Stimulated activated CD4-positive, alpha-beta T cell treated with anti-CD3 and anti-CD28 coated beads, Interleukin-4, amount 100 ng/mL, for 1 hour (primary cell): ENCODE data around the gene LSAMP.

Experiments
- DNase-seq: peaks from one replicate; pipeline ENCODE4 v3.0.0-alpha.2; 2020

LSAMP gene

DNA sequence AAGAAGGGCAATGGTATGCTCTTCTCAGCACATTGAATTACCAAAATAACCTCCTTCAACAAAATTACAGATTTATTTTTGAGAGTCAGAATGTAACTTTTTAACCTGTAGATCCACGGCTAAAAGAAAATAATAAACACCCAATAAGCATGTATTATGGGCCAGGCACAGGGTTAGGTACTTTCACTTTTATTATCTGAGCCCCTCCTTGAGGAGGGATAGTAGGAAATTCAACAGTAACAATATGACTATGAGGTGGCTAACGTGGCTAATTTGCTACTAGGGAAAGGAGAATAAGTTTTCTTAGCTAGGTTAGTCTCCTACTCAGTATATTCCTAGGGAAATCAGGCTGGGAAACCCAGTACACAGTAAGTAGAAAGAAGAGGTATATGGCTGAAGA is 515.1 kb downstream of the LSAMP start:
- no peak for DNase-seq

DNA sequence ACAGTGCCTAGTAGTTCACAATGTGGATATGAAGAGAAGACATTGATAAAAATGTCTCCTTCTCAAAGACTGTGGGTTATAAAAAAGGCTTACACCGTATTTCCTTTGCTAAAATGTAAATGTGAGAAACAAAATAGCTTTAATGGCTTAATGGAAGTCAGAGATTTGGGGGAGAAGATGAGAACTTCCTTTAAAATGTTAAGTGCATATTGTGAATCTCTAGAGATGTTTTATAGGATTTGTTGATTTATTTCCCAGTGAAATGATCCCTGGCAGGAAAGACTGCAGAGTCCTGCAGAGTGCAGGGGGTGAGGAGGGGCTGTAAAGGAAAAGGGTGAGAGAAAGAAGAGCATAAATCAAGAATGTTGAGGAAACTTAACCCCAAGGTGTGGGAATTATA is 516.9 kb downstream of the LSAMP start:
- no peak for DNase-seq

DNA sequence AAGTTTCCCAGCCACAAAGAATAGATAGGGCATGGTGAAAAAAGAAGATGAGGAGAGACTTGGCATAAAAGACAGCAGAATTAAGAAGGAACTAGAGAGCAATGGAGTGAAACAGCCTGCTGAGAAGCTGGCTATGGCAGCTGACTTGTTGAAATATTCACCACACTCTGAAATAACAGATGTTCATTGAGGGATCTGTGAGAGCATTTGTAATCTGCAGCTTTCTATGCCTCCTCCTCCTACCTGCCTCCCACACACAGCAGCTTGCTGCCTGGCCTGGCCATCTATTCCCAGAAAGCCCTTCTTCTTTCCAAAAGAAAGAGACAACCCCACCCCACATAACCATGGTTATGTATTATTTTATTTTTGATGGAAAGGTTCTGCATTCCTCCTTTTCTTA is 518.1 kb downstream of the LSAMP start:
- no peak for DNase-seq

DNA sequence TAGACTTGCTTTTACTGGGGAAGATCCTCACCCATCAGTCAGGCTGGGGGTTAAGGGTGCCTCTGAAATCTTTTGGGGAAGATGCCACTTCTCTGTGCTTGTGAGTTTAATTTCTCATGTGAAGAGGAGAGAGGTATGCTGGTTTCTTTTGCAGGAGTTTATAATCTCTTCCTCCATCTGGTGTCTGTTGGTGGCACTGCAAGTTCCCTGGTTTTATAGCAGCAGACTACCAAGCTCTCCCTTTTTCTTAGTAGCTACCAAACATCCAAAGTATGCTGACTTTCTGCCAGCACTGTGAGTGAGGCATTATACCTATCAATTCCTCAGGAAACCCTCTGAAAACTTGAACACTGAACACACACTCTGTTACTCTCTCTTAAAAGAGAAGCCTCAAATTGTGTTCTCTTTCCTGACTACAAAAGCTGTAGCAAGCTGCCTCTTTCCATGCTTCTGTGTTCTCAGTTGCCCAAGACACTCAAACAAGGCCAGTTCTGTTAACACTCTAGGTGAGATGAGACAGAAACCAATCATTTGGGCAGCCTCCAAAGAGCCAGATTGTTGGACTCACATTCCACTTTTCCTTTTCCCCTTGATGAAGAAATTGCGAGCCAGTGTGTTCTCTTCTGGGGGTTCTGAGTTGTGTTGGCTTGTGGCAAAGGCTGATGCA is 522.5 kb downstream of the LSAMP start:
- DNase-seq: no peak

DNA sequence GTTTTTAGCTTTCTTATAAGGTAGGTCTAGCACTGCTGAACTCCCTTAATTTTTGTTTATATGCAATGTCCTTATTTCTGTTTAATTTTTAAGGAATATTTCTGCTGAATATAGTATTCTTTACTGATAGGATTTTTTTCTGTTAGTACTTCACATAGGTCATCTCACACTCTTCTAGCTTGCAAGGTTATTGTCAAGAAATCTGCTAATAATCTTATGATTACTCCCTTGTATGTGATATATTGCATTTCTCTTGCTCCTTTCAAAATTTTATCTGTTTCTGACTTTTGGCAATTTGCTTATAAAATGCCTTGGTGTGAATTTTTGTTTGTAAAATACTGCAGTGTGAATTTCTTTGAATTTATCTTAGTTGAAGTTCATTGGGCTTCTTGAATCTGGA is 523.6 kb downstream of the LSAMP start:
- no peak for DNase-seq

DNA sequence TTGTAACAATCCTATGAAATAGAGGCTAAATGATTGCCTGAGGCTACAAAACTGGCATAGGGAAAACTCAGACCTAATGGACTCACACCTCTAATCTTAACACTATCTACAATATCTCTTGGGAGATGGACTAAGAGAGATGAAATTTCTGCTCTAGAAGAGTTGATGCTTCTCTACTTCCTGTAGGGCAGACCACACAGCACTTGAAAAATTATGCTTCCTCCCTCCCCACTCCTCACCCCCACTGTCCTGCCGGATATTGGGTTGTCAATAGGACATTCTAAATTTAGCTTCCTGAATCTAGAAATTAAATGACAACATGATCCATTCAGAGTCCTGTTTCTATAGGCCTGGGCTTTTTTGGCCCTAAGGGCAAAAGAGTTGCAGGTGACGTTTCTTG is 526.4 kb downstream of the LSAMP start:
- no peak for DNase-seq

DNA sequence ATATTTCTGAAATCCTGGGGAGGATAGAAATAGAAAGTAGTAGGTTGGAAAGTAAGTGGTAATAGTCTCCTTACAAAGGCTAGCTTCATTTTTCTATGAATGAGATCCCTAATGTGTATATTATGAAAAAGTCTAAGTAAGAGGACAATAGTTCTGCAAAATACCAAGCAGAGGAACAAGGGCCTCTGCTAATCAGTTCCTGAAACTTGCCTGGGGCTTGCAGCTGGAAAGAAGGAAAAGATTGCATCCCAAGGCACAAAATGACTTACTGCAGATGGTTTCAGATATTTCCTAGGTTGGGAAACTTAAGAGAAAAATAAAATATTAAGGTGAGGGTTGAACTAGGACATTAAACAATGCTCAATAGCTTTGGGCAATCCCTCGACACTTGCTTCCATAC is 528.4 kb downstream of the LSAMP start:
- DNase-seq: no peak

DNA sequence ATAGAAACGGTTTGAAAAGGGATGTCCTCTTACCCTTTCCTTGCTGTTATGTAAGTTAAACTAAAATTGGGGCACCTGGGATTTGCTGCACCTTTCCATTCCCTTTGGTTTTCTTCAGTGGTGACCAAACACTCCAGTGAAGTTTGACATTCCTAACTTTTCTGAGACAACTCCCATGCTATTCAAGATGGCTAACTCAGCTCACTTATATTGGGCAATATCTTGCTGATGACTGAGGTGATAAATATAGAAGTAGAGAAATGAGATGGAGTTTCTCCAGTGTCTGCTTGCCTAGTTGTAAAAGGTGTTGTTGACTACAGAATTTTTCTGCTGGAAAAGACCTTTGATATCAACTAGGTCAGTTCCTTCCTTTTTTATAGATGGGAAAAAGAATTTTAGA is 530.2 kb downstream of the LSAMP start:
- no peak for DNase-seq

DNA sequence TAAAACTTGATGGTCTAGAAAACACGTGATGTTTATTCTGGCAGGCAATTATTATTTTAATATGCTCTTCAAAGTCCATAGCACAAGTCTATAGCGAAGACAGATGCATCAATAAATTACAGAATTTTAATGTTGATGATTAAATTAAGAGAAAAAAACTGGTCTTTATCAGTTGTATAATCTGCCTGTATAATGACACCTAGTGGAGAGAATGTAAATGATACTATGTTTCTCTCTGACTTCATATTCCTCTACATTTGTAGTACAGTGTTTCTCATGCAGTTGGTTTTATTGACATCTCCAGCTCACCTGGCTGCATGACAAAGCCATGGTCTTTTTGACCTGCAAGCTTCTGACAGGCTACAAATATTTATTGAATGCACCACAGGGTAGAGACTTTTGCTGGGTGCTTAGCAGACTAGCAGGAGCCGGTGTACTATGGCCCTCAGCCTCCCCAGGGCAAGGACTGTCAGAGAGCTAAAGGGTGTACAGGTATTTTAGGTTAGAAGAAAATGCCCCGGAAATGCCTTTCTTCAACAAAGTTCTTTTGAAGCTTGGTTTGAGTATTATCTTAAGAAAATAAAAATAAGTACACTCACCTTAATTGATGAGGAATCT is 532.1 kb downstream of the LSAMP start:
- no peak for DNase-seq

DNA sequence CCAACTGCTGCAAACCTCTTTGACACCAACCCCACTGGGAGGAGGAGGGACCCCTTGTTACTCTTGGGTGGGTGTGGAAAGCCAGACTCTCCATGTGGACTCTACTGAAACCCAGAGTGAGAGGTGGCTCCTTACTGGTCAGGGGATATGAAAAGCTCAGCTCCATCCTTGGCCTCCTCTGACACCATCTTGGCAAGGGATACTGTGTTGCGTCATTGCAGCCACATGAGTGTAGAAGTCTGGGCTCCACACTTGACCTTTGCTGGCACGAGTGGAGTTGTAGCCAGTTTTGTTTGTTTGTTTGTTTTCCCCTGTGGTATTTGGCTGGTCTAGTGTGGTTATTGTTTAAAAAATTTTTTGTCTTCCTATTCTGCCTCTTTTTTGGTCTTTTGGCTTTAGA is 532.9 kb downstream of the LSAMP start:
- no peak for DNase-seq

DNA sequence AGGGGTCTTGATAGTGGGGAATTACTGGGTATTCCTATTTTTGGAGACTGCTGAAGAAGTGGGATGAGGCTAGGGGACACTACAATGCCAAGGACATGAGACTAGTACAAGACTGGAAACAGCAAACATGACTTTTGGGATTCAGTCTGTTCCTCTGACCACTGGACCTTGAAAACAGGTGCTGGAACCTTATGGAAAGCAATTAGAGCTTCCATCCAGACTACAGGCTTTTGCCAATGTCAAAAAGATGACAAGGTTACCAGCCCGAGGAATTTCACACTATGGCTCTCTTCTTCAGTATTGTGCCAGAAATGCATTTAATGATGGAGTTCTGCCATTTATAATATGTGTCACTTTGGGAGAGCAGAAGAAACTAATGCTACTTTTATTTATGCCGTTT is 539.4 kb downstream of the LSAMP start:
- no peak for DNase-seq

DNA sequence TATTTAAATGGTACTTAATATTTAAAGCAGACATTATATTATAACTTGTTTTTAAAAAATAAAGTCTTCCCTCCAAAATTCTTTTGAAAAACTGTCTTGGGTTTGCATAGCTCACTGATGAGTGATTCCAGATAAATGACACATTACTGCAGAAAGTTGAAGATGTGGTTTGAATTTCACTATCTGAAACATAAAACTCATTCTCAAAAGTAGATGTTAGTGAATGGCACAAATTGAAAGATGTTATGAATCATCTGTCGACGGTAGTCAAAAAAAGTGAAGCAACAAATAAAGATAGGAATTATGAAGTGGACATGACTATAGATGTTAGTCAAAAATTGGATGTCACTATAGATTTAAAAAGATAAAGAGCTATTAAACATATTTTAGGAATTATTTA is 541.4 kb downstream of the LSAMP start:
- no peak for DNase-seq

DNA sequence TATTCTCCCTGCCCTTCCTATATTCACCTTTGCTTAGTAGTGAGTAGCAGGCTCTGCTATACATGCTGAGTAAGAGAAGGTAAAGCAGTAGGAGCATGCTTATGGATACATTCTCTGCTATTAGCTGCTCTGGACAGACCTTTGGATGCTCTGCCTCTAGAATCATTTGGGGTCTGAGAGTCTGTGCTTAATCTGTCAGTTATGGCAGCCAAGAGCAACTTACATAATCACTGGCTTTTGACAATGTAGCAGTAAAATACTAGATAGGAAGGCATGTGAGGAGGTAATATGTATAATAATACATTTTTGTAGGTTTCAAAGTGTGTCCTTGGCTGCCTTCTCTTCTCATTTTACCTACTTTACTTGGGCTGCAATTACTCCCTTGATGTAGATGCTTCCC is 544.3 kb downstream of the LSAMP start:
- no peak for DNase-seq

DNA sequence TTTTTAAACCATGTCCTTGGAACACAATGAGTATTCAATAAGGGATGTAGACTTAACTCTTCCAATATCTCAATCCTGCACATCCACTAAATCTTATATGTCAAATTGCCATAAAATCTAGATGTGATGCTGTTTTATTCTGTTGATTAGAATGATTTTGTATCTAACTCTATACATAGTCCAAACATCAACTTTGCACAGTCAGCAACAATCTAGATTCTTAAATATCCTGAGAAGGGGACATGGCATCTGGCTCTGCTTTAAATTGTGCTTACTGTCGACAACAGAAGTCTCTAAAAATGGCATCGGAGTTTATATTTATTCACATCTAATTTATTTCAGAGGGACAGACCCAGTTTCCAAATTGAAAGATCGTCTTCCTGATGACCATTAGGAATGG is 545.8 kb downstream of the LSAMP start:
- no peak for DNase-seq

DNA sequence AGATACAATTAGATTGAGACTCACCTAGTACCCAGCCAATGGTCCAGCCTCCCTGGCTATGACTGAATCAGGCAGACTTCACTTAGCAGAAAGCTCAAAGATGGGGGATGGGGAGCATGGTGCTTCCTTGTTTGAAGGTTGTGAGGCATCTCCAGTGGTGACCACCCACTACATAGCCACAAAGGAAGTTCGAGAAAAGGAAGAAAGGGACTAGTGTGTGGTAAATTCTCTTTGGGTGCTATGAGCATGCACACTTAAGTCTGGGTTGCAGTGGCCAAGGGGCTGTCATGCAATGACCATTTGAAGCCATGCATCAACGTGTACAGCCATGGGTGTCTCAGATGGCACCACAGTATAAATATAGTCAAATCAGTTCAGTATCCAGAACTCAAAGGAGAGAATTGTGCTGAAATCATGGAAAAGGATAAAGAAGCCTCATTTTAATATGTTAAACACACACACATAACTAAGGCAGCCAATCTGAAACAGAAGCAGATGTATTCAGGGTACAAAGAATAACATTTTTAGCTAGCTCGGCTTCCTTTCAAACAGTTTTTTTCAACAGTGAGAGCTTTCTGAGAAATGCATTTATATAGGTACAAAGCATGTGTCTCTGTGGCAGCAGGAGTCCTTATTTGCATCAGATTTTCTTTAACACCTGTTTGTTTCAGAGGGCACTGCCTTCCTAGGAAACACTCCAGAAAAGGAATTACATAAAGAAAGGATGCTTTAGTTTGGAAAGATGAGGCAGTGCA is 546.5 kb downstream of the LSAMP start:
- DNase-seq: no peak

DNA sequence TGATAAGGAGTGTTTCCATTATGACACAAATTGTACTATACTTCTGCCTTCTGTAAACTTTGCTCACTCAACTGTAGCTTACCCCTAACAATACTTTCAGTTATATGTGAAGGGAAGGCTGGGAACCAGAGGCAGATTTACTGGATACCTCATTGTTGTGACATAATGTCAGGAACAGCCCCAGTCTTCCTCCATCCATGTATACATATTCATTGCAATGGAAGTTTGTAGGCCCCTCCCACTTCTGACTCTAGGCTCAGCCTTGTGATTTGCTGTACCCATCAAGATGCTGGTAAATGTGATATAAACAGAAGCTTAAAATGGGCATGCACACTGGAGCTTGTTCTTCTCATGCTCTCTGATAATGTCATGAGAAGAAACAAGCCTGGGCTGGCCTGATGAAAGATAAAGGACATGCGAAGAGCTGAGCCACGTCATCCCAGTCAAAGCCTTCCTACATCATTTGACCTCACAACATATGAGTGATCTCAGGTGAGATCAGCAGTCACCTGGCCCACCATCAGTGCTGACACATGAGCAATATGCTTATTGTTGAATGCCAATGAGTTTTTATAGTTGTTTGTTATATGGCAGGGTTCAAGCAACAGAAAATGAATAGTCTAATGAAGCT is 554.2 kb downstream of the LSAMP start:
- DNase-seq: no peak

DNA sequence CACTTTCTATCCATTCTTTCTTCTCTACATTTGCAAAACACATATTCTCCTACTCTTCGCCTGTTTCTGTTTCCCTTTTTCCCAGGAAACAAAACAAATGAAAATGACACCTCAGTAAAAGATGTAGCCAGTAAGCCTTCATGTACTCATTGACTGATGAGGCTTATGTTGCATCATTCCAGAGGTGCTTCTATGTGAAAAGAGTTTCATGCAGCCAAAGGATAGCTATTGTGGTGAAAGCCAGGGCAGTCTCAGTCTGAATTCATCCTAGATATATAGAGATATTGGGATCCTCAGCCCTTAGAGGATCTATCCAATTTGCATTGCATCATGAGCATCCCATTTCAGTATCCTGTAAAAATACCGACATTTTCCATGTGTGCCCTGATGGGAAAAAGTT is 554.7 kb downstream of the LSAMP start:
- no peak for DNase-seq

DNA sequence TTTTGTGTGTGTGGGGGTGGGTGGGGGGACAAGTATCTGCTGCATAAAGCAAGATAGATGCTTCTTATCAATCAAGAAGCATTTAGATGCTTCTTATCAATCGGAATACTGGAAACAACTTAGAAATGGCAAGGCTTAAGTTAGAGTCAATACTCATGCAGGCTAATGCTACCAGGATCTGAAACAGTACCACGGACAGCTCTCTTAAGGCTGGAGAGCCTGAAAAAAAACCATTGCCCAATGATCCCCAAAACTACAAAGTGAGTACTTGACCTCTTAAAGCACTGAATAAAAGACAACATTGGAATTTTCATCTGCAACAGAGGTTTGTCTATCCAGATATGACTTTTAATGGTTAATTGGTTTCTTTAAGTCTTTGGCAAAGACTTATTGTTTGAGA is 559.7 kb downstream of the LSAMP start:
- no peak for DNase-seq

DNA sequence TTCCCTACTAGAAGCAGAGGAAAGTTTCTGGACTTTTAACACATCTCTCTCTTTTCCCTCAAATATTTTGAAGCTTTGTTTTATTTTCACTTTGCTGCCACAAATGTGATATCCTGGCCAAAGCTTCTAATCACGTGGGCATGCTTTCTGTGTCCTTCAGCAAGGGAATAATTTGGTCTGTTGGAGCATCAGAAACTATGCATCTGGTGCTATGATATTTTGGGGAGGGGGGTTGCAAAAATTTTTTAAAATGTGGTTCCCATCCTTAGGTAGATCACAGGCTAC is 567.7 kb downstream of the LSAMP start:
- DNase-seq: no peak

DNA sequence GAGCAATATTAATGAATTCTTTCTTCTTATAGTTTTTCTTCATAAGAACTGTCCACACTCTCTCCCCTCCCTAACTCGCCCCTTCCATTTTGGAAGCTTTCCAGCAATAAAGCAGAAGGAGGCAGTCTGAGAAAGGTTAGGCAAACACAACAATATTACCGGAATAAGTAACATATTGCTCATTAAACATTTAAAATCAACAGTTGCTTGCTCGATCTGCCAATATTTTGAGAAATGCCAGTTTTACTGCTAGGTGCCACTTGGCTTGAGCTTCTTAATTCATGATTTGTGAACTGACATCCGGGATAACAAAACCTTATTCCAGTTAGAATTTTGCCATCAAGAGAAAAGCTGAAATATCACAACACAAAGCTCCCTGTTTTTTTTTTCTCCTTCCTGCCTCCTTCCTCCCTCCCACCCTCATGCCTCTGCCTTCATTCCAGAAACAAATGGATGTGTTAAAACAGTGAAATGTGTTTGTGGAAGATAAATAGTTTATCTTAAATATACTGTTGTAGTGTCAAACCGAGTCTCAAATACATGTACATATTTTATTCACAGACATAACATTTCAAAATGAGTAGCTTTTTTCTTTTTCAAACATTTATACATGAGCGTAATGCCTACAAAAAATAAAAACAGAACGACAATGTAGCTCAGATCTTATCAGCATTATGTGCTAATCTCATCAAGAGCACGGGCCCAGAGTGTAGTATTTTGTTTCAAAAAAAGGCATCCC is 568.2 kb downstream of the LSAMP start:
- DNase-seq: no peak

DNA sequence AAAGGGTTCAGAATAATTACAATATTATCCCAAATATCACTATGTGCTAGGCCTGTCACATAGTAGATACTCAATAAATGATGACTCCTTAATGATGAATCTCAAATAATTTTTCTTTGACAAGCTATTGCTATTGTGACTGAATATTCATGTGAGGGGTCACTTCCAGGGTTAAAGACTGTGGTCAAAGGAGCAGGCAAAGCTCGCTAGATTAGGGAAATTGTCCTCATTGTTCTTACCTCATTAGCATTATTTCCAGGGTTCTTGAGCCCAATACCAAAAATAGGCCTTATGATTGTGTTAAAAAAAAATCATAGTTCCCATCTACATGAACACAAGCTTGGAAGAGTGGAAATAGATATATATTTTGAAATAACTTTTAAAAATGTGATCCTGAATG is 569.8 kb downstream of the LSAMP start:
- DNase-seq: no peak

DNA sequence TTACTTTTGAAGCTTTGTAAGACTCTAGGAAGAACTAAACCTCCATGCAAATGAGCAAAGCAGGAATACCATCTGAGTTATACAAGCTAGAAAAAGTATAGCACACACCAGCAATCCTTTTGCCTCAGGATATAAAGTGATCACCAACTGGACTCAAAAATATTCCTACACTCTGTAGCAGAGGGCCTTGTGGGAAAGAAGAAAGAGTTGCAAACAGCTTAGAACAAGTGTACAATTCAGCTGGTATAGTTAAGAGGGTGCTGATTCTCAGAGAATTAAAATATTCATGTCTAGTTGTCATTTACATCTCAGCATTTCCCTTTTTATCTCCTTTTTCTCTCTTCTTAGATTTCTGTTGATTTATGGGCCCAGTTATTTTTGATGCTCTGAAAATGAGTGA is 573.6 kb downstream of the LSAMP start:
- DNase-seq: no peak

DNA sequence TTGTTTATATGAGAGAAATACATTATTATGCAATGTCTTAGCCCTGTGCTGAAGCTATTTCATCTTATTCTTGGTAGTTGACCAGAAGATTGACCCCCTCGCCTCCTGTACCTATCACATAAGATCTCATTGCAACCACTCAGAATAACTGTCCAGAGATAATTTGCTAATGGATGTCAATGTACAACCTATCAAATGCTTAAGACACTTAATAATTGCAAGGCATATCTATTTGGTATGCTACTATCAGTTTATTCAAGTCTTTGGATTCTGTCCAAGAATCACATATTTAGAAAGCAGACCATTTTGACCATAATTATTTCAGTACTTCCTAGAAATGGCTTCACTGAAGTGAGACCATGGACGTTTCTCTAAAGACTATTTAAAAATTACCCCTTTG is 580.4 kb downstream of the LSAMP start:
- no peak for DNase-seq

DNA sequence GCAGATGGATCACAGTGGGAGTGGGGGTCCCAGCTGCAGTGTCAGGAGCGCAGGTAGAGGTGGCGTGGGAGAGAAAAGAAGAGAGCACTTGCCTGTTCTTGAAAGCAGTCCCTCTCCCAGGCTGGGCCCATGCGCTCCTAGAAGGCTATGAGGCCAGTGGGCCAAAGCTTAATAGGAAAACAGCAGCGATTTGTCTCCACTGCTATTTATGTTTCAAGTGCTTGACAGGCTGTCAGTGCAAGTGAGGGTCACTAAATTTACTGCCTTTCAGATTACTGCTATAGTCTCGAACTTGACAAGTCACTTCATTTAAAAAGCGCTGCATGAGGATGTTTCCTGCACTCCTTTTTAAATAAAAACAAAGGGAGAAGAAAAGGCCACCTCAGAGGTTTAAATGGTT is 582.4 kb downstream of the LSAMP start:
- DNase-seq: no peak
